Measurements from ENCODE around the gene F10.

DNA sequence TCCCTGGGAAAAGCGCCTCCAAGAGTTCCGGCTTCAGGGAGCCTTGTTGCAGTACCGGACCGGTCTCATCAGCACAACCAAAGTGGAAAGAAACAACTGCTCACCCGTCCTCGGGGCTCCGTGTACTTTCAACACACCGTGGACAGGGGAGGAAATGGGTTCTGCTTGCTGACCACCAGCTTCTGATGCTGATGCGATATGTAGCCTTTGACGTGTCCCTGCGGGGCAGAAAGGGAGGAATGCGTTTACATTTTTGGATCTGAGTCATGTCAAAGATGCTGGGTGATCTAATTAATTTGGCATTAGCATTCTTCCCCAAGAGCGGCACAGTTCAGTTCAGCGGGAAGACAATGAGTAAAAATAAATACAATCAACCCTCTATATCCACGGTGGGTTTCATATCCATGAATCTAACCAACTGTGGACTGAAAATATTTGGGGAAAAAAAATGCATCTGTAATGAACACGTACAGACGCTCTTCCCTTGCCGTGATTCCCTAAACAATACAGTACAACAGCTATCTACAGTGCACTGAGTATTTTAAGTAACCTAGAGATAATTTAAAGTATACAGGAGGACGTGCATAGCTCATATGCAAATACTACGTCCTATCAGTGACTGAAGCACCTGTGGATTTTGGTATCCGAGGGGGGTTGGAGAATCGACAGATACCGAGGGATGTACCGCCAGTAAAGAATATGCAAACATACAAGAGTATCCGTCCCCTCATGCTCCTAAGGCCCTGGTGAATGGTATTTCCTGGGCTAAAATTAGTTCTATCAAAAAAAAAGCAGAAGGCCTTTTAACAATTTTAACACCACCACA is 55.7 kb downstream of the F10 start:
- TF ChIP-seq, protein P1, sequence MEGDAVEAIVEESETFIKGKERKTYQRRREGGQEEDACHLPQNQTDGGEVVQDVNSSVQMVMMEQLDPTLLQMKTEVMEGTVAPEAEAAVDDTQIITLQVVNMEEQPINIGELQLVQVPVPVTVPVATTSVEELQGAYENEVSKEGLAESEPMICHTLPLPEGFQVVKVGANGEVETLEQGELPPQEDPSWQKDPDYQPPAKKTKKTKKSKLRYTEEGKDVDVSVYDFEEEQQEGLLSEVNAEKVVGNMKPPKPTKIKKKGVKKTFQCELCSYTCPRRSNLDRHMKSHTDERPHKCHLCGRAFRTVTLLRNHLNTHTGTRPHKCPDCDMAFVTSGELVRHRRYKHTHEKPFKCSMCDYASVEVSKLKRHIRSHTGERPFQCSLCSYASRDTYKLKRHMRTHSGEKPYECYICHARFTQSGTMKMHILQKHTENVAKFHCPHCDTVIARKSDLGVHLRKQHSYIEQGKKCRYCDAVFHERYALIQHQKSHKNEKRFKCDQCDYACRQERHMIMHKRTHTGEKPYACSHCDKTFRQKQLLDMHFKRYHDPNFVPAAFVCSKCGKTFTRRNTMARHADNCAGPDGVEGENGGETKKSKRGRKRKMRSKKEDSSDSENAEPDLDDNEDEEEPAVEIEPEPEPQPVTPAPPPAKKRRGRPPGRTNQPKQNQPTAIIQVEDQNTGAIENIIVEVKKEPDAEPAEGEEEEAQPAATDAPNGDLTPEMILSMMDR (IDR thresholded peaks at IDR 0.05; ENCODE audit: extremely low read depth in 1 of 2, insufficient read depth in 1 of 2, low read depth in 1 of 2, low read length in 2 of 2), result no peak
- TF ChIP-seq EZH2 (IDR thresholded peaks at IDR 0.05; ENCODE audit: borderline replicate concordance, low read depth, low read length, severe bottlenecking) (no peak), POLR2AphosphoS5 (IDR thresholded peaks at IDR 0.05; ENCODE audit: insufficient read depth, low read depth, low read length) (peak; percentile 51)

All from endothelial cell of umbilical vein (primary cell).